GM18861 (cell line): ENCODE data around the gene FUBP3.

Experiments used
- ATAC-seq: cut with Tn5 transposase; IDR thresholded peaks from one replicate; pipeline ENCODE4 v1.9.1; 2021; ENCODE audit not compliant: unreplicated experiment

Gene FUBP3

DNA sequence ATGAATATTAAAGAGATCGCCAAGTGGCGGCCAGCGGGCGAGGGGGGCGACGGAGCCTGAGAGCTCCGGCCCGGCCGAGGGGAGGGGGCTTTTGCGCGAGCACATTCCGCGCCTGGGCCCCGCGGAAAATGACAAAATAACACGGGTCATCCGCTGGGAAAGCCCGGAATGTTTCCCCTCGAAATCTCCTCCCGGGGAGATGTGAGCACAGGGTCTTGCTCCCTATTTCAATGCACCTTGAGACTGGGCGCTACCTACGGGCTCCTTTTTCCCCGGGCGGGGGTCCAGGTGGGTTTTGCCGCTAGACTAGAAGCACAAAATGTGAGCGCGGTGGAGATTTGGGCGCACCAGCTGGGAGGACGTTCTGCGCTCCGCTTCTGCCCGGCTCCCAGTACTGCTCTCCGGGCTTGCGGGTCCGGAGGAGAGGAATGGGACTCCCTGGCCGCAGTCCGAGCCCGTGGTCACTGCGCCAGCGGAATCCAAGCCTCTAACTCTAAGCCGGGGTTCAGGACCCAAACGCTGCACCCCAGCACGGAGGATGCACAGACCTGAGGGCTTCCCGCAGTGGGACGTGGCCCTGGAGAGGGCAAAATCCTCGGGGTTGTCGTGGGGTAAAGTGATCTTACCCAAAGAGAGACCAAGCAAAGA lies 82.2 kb downstream of the FUBP3 start:
- ATAC-seq, result no peak

DNA sequence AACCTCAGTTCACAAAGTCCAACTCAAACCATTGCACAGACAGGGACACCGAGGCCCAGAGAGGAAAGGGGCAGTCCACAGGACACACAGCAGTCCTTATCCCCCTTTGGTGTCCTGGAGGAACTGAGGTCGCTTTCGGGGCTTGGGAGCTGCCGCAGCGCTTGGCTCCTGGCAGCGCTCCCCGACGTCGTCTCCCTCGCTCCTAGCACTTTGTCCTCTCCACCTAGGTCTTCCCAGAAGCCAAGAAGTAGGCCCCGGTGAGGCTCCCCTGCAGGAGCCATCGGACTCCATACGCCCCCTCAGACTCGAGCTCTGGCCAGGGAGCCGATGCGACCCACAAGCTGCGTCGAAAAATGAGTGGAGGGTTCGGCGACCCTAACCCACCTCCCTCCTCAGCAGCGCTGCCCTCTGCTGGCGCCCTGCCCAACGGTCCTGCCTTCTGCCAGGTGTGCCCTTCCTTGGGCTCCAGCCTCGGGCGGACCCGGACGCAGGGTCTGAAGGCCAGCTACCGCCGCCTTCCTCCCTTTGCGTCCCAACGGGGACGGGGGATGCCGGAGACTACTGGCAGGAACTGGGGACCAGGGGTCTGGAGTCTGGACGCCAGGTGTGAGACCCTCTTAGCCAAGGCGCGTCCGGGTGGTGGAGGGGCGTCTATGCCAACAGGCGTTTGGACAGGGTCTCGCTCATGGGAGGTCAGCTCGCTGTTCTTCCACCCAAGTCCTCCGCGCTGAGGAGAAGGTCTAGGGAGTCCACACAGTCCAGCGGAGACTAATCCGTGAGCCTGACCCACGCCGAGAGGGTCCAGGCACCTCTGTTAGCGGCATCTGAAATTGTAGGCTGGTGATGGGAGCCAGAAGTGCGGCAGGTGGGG lies 83.0 kb downstream of the FUBP3 start:
- ATAC-seq, result no peak

DNA sequence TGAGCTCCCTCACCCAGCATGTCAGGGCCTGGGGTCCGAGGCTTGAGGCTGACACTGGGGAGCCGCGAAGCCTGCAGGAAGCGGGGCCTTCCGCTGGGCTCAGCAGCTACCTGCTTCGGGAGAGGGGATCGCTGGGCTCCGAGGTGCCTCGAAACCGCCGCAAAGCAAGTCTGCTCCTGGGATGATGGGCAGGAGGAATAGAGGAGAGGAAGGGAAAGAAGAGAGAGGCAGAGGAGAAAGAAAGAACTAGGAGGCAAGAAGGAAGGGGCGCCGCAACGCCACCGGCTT lies 83.5 kb downstream of the FUBP3 start:
- ATAC-seq, result no peak

DNA sequence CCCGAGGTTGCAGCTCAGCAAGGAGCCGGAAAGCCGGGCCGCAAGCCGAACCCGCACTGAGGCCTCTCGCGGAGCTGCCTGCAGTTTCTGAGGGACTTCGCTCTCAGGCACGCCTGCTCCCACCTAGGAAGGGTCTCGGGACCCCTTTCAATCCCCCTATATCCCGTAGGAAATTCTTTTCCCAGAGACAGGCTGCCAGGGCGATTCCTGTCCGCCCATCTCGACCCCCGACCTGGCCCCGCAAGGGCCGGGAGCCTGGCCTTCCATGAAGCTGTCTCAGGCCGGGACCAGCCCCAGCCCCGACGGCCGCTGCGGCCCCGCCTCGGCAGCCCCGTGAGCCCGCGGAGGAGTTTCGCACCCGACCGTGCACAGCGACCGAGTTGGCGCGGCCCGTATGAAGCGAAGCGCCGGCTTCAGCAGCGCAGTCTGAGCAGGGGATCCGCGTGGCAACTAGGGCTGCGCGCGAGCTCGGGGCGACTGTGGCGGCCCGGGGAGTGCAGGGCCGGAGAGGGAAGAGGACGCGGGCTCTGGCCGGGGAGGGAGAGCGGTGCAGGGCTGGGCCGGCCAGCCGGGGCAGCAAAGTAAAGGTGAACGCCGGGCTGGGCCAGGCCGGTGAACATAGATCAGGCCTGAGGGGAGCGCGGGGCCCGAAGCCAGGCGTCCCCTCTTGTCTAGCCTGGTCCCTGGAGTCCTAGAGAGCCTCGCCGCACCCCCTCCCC lies 84.0 kb downstream of the FUBP3 start:
- no peak for ATAC-seq

DNA sequence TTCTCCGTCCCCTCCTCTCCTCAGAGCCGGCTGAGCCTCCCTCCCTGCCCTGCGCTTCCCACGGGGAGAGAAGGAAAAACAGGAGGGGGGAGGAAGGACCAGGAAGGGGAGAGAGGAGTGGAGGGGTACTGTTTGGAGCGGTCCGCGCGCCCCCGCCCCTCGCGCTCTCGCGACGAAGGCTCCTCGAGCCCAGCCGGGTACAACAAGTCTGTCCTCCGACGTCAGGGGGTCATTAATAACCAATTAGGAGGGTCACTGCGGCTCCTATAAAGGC lies 84.5 kb downstream of the FUBP3 start:
- ATAC-seq, result no peak

DNA sequence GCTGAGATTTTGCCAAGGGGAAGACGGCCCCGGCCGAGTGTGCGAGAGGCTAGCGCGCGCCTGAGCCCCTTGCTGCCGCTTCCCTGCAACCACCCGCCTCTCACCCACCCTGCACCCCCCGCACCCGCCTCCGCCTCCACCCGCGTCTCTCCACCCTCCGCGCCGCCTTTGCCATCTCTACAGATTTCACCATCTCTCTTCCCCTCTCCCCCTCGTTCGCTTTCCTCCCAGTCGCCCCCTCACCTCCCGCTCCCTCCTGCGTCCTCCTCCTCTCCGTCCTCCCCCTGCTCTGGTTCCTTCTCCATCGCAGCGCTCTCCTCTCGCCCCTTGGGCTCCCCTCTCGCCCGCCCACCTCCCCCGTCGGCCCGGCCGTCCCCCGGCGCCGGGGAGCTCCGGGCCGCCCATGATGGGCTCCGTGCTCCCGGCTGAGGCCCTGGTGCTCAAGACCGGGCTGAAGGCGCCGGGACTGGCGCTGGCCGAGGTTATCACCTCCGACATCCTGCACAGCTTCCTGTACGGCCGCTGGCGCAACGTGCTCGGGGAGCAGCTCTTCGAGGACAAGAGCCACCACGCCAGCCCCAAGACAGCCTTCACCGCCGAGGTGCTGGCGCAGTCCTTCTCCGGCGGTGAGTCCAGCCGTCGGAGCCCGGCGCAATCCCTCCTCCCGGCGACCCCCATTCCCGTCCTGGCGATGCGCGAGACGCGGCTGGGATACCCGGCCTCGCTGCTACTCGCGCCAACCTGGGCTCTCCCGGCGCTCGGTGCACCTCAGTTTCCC lies 85.1 kb downstream of the FUBP3 start, which contains the start of gene PRDM12:
TSS of gene PRDM12 (plus strand) at position 344 of the 778 bp plus-strand sequence. CDS start at position 404, 60 bp downstream.
- no peak for ATAC-seq

DNA sequence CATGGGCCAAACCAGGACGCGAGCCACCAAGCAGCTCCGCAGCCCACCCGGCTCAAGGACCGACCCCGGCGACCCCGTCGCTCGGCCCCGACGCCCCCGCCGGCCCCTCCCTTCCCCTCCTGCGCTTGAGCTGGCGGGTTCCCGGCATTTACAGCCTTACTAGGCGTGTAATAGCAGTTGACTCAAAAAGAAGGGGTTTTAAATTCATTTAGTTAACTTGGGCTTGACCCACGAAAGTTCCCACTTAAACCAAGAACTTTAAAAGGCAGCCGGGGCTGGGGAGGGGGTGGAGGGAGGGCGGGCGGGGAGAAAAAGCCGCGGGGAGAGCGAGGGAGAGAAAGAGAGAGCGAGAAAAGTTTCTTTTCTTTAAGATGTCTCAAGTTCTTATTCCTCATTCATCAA lies 85.7 kb downstream of the FUBP3 start:
- no peak for ATAC-seq

DNA sequence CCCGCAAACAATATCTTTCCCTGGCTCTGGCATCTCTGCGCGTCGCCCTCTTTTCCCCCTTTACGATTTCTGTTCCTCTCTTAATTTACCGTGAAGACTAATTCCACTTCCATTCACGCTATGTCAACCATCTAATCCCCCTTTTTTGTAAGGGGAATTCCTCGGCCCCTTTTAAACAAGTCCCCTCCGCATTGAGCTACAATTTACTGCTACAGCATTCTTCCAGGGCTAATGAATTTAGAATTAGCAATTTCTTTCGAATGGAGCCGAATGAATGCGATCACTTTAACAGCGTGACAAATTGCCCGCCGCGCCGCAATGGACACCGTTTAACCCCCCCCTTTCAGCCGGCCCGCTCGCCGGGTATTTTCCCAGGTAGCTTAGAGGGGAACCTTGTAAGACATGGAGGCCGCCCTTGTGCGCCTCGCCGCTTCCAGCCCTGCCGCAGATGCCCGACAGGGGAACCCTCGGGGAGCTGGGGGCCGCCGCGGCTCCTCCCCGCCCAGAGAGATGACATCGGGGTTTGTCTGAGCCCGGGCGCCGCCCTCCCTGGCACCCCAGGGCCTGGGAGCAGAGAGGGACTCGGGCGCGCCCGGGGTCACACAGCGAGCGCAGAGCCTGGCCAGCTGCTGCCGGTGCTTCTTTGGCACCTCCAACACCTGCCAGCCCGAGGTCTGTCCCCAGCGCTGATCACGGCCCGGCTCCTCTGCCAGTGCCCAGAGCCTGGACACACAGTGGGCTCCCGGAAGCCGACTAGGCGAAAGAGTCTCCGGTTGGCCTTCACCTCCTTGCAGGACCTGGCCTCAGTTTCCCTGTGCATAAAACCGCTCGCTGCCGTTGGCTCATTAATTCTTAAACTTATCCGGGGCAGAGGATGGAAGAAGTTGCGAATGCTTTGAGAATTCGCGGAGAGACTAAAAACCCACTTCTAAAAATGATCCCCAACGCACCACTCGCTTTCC lies 86.3 kb downstream of the FUBP3 start:
- no peak for ATAC-seq

DNA sequence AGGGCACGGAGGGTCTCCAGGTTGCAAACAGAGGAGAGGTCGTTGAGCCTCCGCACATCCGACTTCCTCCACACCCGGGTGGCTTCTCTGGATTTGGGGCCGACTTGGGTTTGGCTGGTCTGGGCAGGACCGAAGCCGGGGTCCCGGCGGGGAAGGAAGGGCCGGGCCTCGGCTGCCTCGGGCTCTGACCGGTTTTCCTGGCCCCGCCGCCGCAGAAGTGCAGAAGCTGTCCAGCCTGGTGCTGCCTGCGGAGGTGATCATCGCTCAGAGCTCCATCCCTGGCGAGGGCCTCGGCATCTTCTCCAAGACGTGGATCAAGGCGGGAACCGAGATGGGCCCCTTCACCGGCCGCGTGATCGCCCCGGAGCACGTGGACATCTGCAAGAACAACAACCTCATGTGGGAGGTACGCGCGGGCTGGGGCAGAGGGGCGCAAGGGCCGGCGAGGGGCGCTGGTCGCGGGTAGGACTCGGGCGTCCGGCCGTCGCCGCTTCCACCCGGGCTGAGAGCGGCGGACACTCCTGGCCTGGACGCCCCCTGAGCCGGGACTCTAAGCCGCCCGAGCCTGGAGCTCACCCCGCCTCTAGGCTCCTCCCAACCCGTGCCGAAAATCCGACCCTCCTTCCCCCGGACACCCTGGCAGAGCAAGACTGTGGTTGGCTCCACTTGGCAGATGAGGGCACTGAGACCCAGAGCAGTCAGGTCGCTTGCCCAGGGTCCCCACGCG lies 87.2 kb downstream of the FUBP3 start:
- no peak for ATAC-seq

DNA sequence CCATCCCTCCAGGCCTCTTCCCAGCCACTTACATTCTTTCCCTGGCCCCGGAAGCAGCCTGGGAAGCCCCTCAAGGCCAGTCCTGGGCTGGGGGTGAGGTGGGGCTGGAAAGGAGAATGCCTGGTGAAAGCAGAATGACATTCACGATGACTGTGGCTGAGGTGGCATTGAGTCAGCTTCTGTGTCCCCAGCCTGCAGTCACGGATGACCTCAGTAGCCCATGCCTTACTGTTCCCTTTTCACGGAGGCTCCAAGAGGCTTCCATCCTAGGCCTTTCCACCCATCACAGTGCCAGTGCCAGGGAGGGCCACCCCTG lies 87.7 kb downstream of the FUBP3 start:
- ATAC-seq, result no peak

DNA sequence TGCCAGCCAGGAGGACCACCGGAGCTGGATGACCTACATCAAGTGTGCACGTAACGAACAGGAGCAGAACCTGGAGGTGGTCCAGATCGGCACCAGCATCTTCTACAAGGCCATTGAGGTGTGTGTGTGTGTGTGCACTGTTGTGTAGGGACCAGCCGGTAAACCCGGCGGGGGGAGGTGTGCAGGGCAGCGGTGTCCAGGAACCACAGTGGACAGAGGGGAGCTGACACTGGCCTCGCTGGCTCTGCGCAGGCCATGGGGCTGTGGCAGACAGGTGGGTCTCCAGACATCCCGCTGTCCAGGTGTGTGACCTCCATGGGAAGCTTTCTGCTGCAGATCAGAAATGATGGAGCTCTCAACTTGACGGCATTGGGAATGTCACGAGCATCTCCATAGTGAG lies 88.8 kb downstream of the FUBP3 start:
- no peak for ATAC-seq

DNA sequence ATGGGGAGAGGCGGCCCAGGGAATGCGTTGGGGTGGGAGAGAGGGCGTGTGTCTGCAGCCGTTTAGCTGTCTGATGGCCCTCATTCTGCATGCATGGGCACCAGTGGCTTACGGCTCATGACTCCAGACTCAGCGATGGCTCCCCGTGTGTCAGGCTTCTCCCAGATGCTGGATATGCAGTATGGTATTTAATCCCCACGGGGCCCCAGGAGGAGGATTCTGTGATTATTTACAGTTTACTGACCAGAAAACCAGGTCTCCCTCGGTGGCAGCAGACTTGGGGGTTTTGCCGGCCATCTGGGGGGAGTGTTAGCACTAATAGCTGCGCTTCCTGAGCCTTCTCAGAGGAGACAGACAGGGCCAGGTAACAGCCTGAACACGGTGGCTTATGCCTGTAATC lies 89.3 kb downstream of the FUBP3 start:
- ATAC-seq, result no peak

DNA sequence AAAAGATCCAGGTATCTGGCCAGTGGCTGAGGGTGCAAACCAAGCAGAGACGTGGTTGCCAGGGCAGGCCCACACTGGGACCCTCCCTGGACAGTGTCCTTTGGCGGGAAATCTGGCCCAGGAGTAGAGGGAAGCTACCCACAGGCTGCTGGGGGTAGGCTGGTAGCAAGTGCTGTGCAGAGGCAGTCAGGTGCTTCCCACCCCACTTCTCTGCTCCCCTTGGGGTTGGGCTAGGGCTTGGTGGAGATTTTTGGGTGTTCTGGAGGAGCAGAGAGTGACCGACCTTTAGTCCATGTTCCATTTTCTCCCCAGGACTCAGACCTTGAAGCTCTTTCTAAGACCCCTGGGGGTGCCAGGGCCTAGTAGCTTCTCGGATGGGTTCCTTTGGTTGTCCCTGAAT lies 90.6 kb downstream of the FUBP3 start:
- no peak for ATAC-seq

DNA sequence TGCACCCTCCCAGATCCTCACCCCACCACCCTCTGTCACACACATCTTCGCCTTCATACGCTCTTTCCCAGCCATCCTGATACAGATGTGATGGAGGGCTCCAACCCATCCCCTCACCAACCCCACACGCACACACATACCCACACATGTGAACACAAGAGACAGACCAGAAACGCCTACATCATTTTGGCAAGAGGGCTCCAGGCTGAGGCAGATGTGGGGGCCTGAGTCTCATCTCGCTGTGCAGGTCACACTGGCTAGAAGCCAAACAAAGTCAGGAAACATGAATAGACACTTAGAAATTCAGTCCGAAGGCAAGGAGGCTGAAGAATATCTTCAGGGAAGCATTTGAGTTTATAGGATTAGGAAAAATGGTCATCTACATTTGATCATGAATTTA lies 91.3 kb downstream of the FUBP3 start:
- no peak for ATAC-seq

DNA sequence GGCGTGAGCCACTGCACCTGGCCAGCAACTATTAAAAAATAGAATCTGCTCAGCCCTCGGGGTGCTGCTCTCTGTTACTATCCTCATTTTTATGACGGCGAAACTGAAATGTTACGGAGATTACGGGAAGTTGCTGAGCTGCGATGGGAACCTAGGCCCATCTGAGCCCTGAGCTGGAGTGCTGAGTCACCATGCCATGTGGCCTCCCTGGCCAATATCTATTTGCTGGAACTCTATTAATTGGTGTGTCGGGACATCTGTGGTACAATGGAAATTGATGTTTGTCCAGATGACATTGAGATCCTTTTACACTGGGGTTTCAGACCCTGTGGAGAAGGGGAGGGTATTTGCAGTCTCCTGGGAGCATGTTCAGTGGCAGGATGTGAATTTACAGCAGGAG lies 93.1 kb downstream of the FUBP3 start:
- no peak for ATAC-seq

DNA sequence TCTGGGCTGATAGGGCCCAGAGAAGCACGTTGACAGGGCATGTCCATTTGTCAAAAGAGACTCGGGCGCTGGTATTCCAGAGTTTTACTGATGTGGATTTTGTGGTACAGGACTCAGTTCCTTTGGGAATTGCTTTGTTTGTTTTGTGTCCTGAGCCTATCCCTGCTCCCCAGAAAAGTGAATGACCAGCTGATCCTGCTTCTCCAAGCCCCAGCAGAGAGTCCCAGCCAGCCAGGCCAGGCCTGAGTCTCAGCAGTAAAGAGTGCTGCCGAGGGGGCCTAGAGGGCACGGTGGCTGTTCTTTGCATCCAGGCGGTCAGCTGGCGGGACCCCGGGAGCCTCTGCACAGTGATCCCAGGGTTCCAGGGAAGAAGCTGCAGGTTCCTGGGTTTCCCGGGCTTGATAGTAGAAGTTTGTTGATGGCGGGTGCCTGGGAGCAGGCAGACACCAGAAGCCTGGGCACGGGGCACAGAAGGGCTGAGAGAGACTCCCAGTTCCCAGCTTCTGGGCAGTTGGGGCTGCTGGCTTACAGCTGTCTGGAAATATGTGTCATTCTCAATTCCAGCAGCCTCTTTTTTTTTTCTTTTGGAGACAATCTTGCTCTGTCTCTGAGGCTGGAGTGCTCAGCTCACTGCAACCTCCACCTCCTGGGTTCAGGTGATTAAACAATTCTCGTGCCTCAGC lies 93.7 kb downstream of the FUBP3 start:
- no peak for ATAC-seq

DNA sequence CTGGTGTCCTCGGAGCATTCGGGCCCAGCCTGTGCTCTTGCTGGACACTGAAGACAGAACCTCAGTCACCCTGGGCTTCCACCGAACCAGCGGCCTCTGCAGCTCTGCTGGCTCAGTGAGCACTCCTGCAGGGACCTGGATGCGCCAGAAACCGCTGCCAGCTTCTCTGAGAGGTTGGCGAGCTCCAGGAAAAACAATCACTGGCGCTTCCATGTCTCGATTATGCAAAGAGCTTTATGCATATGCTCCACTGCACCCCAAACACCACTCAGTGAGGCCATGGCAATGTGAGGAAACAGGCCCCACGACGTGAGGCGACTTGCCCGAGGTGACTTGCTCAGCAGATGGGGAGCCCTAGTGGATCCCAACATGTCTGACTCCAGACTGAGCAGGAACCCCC lies 96.0 kb downstream of the FUBP3 start:
- no peak for ATAC-seq

DNA sequence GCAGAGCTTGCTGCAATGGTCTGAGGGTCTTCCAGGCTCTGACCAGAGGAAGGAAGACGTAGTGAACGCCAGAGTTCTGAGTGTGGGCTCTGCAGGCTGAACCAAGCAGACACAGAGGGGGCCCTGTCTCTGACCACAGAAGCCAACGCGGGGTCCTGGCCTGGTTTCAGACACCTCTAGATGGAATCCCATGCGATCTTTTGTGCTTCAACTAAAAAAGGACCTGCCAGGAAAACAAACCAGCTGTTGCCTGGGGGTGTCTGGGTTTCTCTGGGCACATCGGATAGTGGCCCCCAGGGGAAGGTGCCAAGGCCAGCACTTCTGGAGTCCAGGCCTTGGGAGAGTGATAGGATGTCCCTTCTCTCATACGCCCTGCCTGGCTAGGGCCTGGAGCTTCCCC lies 97.9 kb downstream of the FUBP3 start:
- ATAC-seq, result no peak
